ENCODE measurements around the gene TRMT5. TPM values are rescaled to one million over a fixed set of nuclear protein-coding genes. Genes with fewer than 3 reads are reported as not detected.

Gene TRMT5
- total RNA-seq, 4 donors from 2014 or later, result 5.7 to 13.0 (median 7.8) TPM

GRCh38 chr14:60956632-60957031 lies 24.2 kb downstream of the TRMT5 start:
- intact Hi-C loops (cut with DNase I), result no loop called here
- Histone ChIP-seq H3K4me1 (no peaks in the 10 kb centered on the region), H3K27me3 (no peaks in the 10 kb centered on the region), H3K4me3 (no peak overlapping the region), H3K36me3 (no peaks in the 10 kb centered on the region), H3K9me3 (peaks cover 0 to 35% (median 34%) of the 10 kb centered on the region in 3 donors), H3K27ac (no peak overlapping the region)
- 85 to 89% methylated on average over 1 of the region's 1 CpG for WGBS, 2 donors
- TF ChIP-seq CTCF (IDR thresholded peaks at IDR 0.05) (no peak), POLR2A (IDR thresholded peaks at IDR 0.05) (no peak)
- DNase-seq, result no peak

- intact Hi-C loops (cut with DNase I), result no loop called here
- DNase-seq, result no peak
- WGBS, 2 donors, result 78 to 79% methylated on average over 4 of the region's 4 CpGs
- TF ChIP-seq POLR2A (IDR thresholded peaks at IDR 0.05), result no peak
- no peak for TF ChIP-seq CTCF (IDR thresholded peaks at IDR 0.05)
- no peaks in the 10 kb centered on the region for H3K36me3 ChIP-seq
- H3K9me3 ChIP-seq, result peaks cover 0 to 35% (median 34%) of the 10 kb centered on the region in 3 donors
- no peaks in the 10 kb centered on the region for H3K27me3 ChIP-seq
- no peak overlapping the region for H3K27ac ChIP-seq
- H3K4me3 ChIP-seq, result no peak overlapping the region
- no peaks in the 10 kb centered on the region for H3K4me1 ChIP-seq
Measured at GRCh38 chr14:60956202-60956601, 24.7 kb downstream of the TRMT5 start.

DNA sequence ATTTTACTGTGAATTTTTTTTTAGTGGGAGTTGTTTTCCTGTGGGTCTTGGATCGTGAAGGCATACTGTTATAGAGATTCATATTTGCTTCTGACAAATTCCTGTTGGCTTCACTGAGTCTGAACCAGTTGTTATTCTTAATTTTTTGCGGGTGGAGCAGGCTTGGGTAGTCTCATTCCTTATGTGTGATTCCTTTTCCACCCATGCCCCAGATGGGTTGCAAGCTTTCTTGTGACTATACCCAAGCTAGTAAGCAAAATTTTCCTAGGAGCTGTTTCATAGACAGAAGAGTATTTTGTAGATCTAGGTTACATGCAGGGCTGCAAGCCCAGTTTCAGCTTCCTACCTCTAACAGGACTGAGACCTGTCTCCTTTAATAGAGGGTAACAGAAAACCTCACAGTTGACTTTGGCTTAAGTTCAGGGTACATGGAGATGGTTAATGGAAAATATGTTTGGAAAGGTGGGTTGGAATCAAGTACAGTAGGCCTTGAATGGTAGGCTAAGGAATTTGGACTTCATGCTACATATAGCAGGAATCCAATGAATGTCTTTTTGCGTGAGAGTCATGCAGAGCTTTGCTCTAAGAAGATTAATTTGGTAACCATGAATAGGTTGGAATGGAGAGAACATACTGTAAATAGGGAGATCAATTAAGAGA lies 29.0 kb downstream of the TRMT5 start:
- H3K4me1 ChIP-seq, result no peaks in the 10 kb centered on the region
- intact Hi-C loops (cut with DNase I), result no loop called here
- H3K9me3 ChIP-seq, result peaks cover 0 to 13% (median 11%) of the 10 kb centered on the region in 3 donors
- TF ChIP-seq CTCF (IDR thresholded peaks at IDR 0.05), result no peak
- no peak for TF ChIP-seq POLR2A (IDR thresholded peaks at IDR 0.05)
- H3K27me3 ChIP-seq, result no peaks in the 10 kb centered on the region
- no peak overlapping the region for H3K4me3 ChIP-seq
- H3K36me3 ChIP-seq, result no peaks in the 10 kb centered on the region
- no peak overlapping the region for H3K27ac ChIP-seq
- DNase-seq, result no peak
- 61% methylated on average over 3 of the region's 3 CpGs for WGBS, 2 donors

GRCh38 chr14:60946773-60947172 lies 34.1 kb downstream of the TRMT5 start:
- Histone ChIP-seq H3K36me3 (no peaks in the 10 kb centered on the region), H3K27me3 (no peaks in the 10 kb centered on the region), H3K4me3 (no peak overlapping the region), H3K27ac (no peak overlapping the region), H3K4me1 (no peaks in the 10 kb centered on the region), H3K9me3 (no peaks in the 10 kb centered on the region)
- no peak for TF ChIP-seq CTCF (IDR thresholded peaks at IDR 0.05)
- WGBS, 2 donors, result 81 to 95% methylated on average over 3 of the region's 3 CpGs
- no peak for DNase-seq
- intact Hi-C loops (cut with DNase I), result no loop called here

DNA sequence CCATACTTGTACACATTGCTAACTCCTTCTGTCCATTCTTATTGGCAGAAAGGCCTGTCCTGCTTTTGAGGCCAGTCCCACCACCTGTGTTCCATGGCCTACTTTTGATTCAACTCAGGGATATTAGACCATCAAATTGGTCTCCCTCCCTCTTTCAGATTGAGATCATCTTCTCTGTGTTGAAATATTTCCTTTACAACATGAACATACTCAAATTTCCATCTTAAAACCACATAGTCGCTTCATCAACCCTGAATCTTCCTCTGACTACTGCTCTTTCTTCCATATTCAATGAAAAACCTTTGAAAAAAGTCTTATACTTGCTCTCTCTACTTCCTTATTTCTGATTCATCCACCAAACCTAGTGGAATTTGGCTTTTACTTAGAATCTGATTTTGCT lies 34.9 kb downstream of the TRMT5 start:
- H3K27ac ChIP-seq, result no peak overlapping the region
- TF ChIP-seq CTCF (IDR thresholded peaks at IDR 0.05), result no peak
- TF ChIP-seq POLR2A (IDR thresholded peaks at IDR 0.05), result no peak
- 76 to 84% methylated on average over 1 of the region's 1 CpG for WGBS, 2 donors

More for the DNA sequence above, 34.9 kb downstream of the TRMT5 start:
- no peaks in the 10 kb centered on the region for H3K36me3 ChIP-seq
- no peak for DNase-seq
- intact Hi-C loops (cut with DNase I), result no loop called here
- no peak overlapping the region for H3K4me3 ChIP-seq
- no peaks in the 10 kb centered on the region for H3K4me1 ChIP-seq
- no peaks in the 10 kb centered on the region for H3K9me3 ChIP-seq
- no peaks in the 10 kb centered on the region for H3K27me3 ChIP-seq

Data from esophagus squamous epithelium (tissue), 5 donors.